Ovary (tissue), 3 donors: ENCODE results near the gene ZNF362.

Experiments
- EP300 ChIP-seq: sonication (generic); formaldehyde crosslinking; IDR thresholded peaks from one replicate; pipeline ENCODE4 v1.6.1; 2017; ENCODE audit warnings: antibody characterized with exemption
- POLR2A ChIP-seq: fragments of 450-650 bp; IDR thresholded peaks from one replicate; pipeline ENCODE4 v1.6.1; 2017; ENCODE audit warnings: antibody characterized with exemption, mild to moderate bottlenecking, moderate library complexity
- TF ChIP-seq, protein P1 (sequence below), 3 donors: fragments of 450-650 bp in 2 of 3; fragments of 200-600 bp in 1 of 3; IDR thresholded peaks; one replicate each; pipeline versions ENCODE4 v1.5.1 to v1.8.0; 2016 to 2022; ENCODE audit warnings: antibody characterized with exemption in 3 of 3, mild to moderate bottlenecking in 1 of 3
- donor health status: DM: no; HTN: no; CAD: no.

DNA sequence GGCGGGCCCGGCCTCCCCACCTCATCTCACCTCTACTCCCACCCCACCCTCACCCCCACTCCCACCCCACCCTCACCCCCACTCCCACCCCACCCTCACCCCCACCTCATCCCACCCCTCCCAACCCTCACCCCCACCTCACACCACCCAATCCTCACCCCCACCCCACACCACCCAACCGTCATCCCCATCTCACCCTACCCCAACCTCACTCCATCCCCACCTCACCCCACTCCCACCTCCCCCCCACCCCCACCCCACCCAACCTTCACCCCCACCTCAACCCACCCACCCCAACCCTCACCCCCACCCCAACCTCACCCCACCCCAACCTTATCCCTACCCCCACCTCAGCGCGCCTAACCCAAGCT, 51.2 kb downstream of the ZNF362 start:
- TF ChIP-seq, protein P1, sequence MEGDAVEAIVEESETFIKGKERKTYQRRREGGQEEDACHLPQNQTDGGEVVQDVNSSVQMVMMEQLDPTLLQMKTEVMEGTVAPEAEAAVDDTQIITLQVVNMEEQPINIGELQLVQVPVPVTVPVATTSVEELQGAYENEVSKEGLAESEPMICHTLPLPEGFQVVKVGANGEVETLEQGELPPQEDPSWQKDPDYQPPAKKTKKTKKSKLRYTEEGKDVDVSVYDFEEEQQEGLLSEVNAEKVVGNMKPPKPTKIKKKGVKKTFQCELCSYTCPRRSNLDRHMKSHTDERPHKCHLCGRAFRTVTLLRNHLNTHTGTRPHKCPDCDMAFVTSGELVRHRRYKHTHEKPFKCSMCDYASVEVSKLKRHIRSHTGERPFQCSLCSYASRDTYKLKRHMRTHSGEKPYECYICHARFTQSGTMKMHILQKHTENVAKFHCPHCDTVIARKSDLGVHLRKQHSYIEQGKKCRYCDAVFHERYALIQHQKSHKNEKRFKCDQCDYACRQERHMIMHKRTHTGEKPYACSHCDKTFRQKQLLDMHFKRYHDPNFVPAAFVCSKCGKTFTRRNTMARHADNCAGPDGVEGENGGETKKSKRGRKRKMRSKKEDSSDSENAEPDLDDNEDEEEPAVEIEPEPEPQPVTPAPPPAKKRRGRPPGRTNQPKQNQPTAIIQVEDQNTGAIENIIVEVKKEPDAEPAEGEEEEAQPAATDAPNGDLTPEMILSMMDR (IDR thresholded peaks at IDR 0.05) = no peak
- no peak for TF ChIP-seq POLR2A
- TF ChIP-seq EP300 = no peak
